OCI-M1 (cell line): Measurements from ENCODE around the gene XPC.

Source experiments
- DNase-seq: peaks from one replicate; lab custom pipeline; 2025; lab: John Stamatoyannopoulos, UW

The XPC gene

GRCh38 chr3:14147617-14148016 lies 30.8 kb downstream of the XPC start:
- DNase-seq = no peak

GRCh38 chr3:14147066-14147435 lies 31.4 kb downstream of the XPC start:
- no peak for DNase-seq

- no peak for DNase-seq
Measured at GRCh38 chr3:14146381-14147065, 31.9 kb downstream of the XPC start.

GRCh38 chr3:14145670-14146380 lies 32.6 kb downstream of the XPC start:
- DNase-seq = no peak

- DNase-seq = no peak
Measured at GRCh38 chr3:14145236-14145635, 33.2 kb downstream of the XPC start.

- peak; percentile 91 for DNase-seq
Measured at GRCh38 chr3:14144423-14145075, 33.9 kb downstream of the XPC start.

GRCh38 chr3:14143271-14144225 lies 34.9 kb downstream of the XPC start:
- DNase-seq = no peak

GRCh38 chr3:14142567-14143270 lies 35.7 kb downstream of the XPC start:
- DNase-seq = no peak

GRCh38 chr3:14141602-14142341 lies 36.6 kb downstream of the XPC start:
- DNase-seq = no peak

- DNase-seq = no peak
Measured at GRCh38 chr3:14141144-14141543, 37.3 kb downstream of the XPC start.

GRCh38 chr3:14140668-14141067 lies 37.7 kb downstream of the XPC start:
- no peak for DNase-seq

- DNase-seq = no peak
Measured at GRCh38 chr3:14139771-14140170, 38.6 kb downstream of the XPC start.

- DNase-seq = no peak
Measured at GRCh38 chr3:14138878-14139655, 39.3 kb downstream of the XPC start.

- no peak for DNase-seq
Measured at GRCh38 chr3:14138109-14138877, 40.1 kb downstream of the XPC start.

GRCh38 chr3:14137445-14137844 lies 41.0 kb downstream of the XPC start:
- no peak for DNase-seq

GRCh38 chr3:14137004-14137403 lies 41.4 kb downstream of the XPC start:
- DNase-seq = no peak

- no peak for DNase-seq
Measured at GRCh38 chr3:14135581-14135980, 42.8 kb downstream of the XPC start.

GRCh38 chr3:14134291-14134690 lies 44.1 kb downstream of the XPC start:
- no peak for DNase-seq

- DNase-seq = no peak
Measured at GRCh38 chr3:14133876-14134275, 44.5 kb downstream of the XPC start.
